ENCODE measurements around the gene NCKAP5.

DNA sequence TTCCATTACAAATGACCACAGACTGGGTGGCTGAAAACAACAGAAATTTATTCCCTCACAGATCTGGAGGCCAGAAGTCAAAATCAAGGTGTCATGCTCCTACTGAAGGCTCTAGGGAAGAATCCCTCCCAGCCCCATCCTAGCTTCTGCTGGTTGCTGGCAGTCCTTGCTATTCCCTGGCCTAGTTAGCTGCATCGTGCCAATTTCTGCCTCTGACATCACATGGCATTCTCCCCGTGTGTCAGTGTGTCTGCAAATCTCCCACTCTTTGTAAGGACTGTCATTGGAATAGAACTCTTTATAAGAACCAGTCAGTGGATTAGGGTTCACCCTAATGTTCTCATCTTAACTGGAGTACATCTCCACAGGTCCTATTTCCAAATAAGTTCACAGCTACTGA lies 30.5 kb upstream of the NCKAP5 start:
- no peak for TF ChIP-seq SP1 (IDR thresholded peaks at IDR 0.05)
- no peak for TF ChIP-seq ZNF384 (IDR thresholded peaks at IDR 0.05)
- no peak for TF ChIP-seq PKNOX1 (IDR thresholded peaks at IDR 0.05)
- TF ChIP-seq SUZ12 (IDR thresholded peaks at IDR 0.05): no peak
- TF ChIP-seq FOXM1 (IDR thresholded peaks at IDR 0.05; ENCODE audit: borderline replicate concordance): no peak

All from HEK293T (cell line).